Measurements from ENCODE around the gene SYTL3.

GRCh38 chr6:158808442-158808833 is 158.6 kb downstream of the SYTL3 start:
- TF ChIP-seq CTCF (IDR thresholded peaks at IDR 0.05) (no peak), EZH2 (IDR thresholded peaks at IDR 0.05; ENCODE audit: borderline replicate concordance, insufficient read depth, low read depth, low read length, poor library complexity, severe bottlenecking) (no peak)

All from B cell (primary cell).